Heart left ventricle (tissue), 16 donors: ENCODE results near the gene DPEP3. TPM values are rescaled to one million over a fixed set of nuclear protein-coding genes. Genes with fewer than 3 reads are reported as not detected.

Source experiments
- ATAC-seq, 4 donors: fragments of 200-7000 bp; cut with Tn5 transposase; one replicate each; pipeline ENCODE4 v1.9.1; 2020 to 2022; ENCODE audit warnings: moderate library complexity in 4 of 4, mild to moderate bottlenecking in 3 of 4, moderate number of reproducible peaks in 1 of 4
- DNase-seq, 5 donors: peaks; one replicate each; pipeline ENCODE4 v3.0.0-alpha.2; 2020
- H3K27ac ChIP-seq, 12 donors: fragments of 200-600 bp; sonication (generic) in 4 of 12; one replicate each; pipeline versions ENCODE4 v1.5.0 to v1.8.0; 2016 to 2022; ENCODE audit warnings: mild to moderate bottlenecking in 2 of 12
- H3K27me3 ChIP-seq, 9 donors: fragments of 200-600 bp; sonication (generic) in 2 of 9; one replicate each; pipeline versions ENCODE4 v1.5.1 to v1.8.0; 2016 to 2022; ENCODE audit warnings: mild to moderate bottlenecking in 3 of 9
- H3K36me3 ChIP-seq, 9 donors: fragments of 200-600 bp; sonication (generic) in 2 of 9; one replicate each; pipeline versions ENCODE4 v1.5.0 to v1.8.0; 2018 to 2022; ENCODE audit warnings: mild to moderate bottlenecking in 2 of 9
- H3K4me1 ChIP-seq, 12 donors: fragments of 200-600 bp; sonication (generic) in 4 of 12; one replicate each; pipeline versions ENCODE4 v1.5.0 to v1.8.0; 2016 to 2022; ENCODE audit warnings: mild to moderate bottlenecking in 3 of 12
- H3K4me3 ChIP-seq, 12 donors: fragments of 200-600 bp; sonication (generic) in 4 of 12; one replicate each; pipeline versions ENCODE4 v1.5.0 to v1.8.0; 2017 to 2022; ENCODE audit warnings: mild to moderate bottlenecking in 9 of 12, moderate library complexity in 4 of 12
- H3K9me3 ChIP-seq, 12 donors: fragments of 200-600 bp; sonication (generic) in 4 of 12; one replicate each; pipeline versions ENCODE4 v1.5.0 to v1.8.0; 2016 to 2022; ENCODE audit warnings: mild to moderate bottlenecking in 1 of 12
- POLR2A ChIP-seq, 2 donors: fragments of 450-650 bp; IDR thresholded peaks; one replicate each; pipeline ENCODE4 v1.6.1; 2017; ENCODE audit warnings: antibody characterized with exemption in 2 of 2, mild to moderate bottlenecking in 2 of 2, moderate library complexity in 2 of 2
- WGBS, 4 donors: extraction: QIAGEN DNeasy Blood & Tissue Kit in 2 of 4; methylation state at CpG; one replicate each; pipeline versions ENCODE4 v1.1.5 to v1.1.7; 2013 to 2018; 5-methylcytosine and 5-hydroxymethylcytosine counted together
- intact Hi-C, 10 donors: fragments of 100-400 bp; cut with DNase I; formaldehyde crosslinking; loops; one replicate each; pipeline versions ENCODE4 v1.11.1 to v1.14.2; 2022
- polyA plus RNA-seq, 2 donors: library from polyadenylated mRNA; stranded (reverse); fragments of 200-250 nt; gene quantifications; one replicate each; pipeline ENCODE4 v1.2.3, GENCODE V29; 2013
- total RNA-seq, 9 donors: library from RNA; depleted of rRNA in 2 of 9; stranded (reverse); fragments of >200 nt in 2 of 9; fragmentation: NEBNext Ultra II Directional in 3 of 9; extraction: Animal tissue kit (Norgen Biotek cat#: 25700) in 3 of 9; gene quantifications; one replicate each; pipeline versions ENCODE4 v1.1.0 to v1.2.4, GENCODE V29; 2016 to 2023
- TF ChIP-seq, protein P1 (sequence below), 12 donors: fragments of 200-600 bp; sonication (generic) in 4 of 12; IDR thresholded peaks; one replicate each; pipeline versions ENCODE4 v1.5.0 to v1.8.0; 2018 to 2022; ENCODE audit warnings: antibody characterized with exemption in 12 of 12, mild to moderate bottlenecking in 5 of 12
- donor health status: ischemic (EF 13 %, LVEDD 7.1; RV severe dilation, severe dysfunction).
- donor health status: healthy with polysubstance abuse.
- donor health status: DM: no; HTN: yes; CAD: no.
- donor health status: DM: no; HTN: no; CAD: no.
- donor health status: ischemic (EF 25% LVEDD 6.9; RV normal size, moderate dysfunction).
- donor health status: ischemic (EF 25% LVEDD 5.7; RV mildly dilated, moderate dysfunction).
- donor health status: healthy.
- donor health status: DM: yes; HTN: yes; CAD: no.
- donor health status: ischemic (EF 35%, LVEDD 5.7; RV mildly dilated, moderate dysfunction).
- donor health status: nonischemic (EF 11% LVEDD 7.7; RV severe dilation, severe dysfunction).
- donor health status: DM: yes; HTN: yes; CAD: no.
- donor health status: PGD.
- donor health status: ischemic (EF 29% LVEDD 5.4; RV normal size, mild dysfunction).
- donor health status: nonischemic (EF 23%, LVEDD 6.1; RV moderate dilation, normal function).

The DPEP3 gene
- total and polyA plus RNA-seq, 11 donors, result 0.13 to 0.16 TPM; not detected in 9

DNA sequence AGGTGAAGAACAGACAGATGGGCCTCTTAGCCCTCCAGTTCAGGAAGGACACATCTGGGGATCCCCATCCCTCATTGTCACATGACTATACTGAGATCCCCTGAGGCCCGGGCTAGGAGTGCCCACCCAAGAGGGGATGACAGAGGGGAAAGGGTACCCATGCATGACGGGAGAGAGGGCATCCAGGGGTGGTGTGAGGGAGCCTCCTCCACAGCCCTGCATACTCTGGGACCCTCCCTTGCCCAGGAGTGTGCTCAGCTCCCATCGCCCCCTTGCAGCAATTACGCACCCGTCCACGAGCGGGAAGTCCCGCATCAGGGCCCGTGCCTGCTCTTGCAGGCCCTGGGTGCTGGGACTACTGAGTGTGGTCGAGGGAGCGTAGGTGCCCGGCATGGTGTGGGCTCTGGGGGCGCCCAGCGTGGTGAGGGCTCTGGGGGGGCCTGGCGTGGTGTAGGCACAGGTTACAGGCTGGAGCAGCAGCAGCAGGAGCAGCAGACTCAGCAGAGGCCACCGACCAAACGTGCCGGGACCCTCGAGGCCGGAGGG is 12.4 kb upstream of the DPEP3 start:
- Histone ChIP-seq H3K4me1 (peaks cover 0 to 36% (median 11%) of the 10 kb centered on the region in 12 donors), H3K27me3 (no peaks in the 10 kb centered on the region), H3K27ac (peak overlapping the region in 10 of 12 donors; percentile 67 to 88 (median 83)), H3K4me3 (peak overlapping the region in 7 of 12 donors; percentile 34 to 54 (median 51)), H3K36me3 (peaks cover 0 to 13% (median 0%) of the 10 kb centered on the region in 9 donors), H3K9me3 (no peaks in the 10 kb centered on the region)
- TF ChIP-seq, protein P1, sequence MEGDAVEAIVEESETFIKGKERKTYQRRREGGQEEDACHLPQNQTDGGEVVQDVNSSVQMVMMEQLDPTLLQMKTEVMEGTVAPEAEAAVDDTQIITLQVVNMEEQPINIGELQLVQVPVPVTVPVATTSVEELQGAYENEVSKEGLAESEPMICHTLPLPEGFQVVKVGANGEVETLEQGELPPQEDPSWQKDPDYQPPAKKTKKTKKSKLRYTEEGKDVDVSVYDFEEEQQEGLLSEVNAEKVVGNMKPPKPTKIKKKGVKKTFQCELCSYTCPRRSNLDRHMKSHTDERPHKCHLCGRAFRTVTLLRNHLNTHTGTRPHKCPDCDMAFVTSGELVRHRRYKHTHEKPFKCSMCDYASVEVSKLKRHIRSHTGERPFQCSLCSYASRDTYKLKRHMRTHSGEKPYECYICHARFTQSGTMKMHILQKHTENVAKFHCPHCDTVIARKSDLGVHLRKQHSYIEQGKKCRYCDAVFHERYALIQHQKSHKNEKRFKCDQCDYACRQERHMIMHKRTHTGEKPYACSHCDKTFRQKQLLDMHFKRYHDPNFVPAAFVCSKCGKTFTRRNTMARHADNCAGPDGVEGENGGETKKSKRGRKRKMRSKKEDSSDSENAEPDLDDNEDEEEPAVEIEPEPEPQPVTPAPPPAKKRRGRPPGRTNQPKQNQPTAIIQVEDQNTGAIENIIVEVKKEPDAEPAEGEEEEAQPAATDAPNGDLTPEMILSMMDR (IDR thresholded peaks at IDR 0.05), result no peak
- no peak for TF ChIP-seq POLR2A (IDR thresholded peaks at IDR 0.05)
- DNase-seq (no peak), ATAC-seq (peak in 3 of 4 donors; percentile 5 to 35 (median 8))
- WGBS, 4 donors, result 77 to 81% (median 78%) methylated on average over 19 to 20 of the region's 20 CpGs
- intact Hi-C loops, result loop anchor here (1.0 to 10.0 kb wide), 9 partner anchors 48 to 240 kb away; no protein-coding TSS in a partner anchor

DNA sequence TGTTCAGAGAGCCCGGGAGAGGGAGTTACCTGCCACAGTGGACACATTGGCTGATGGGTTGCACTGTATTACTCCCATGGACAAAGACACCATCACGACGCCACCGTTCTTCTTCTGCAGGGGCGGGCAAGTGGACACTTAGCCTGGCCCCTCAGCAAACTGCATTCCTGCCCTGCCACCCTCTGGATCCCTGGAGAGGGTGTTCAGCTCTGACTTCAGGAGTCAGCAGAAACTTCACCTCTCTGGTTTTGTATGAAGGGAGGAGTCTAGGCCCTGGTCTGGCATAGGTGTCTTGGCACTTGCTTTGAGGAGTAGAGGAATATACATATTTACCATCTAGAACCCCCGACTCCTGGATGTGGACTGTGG is 9.7 kb upstream of the DPEP3 start:
- WGBS, 4 donors, result 73 to 81% (median 78%) methylated on average over 6 of the region's 6 CpGs
- TF ChIP-seq POLR2A (IDR thresholded peaks at IDR 0.05), result no peak
- TF ChIP-seq, protein P1 (IDR thresholded peaks at IDR 0.05), result no peak
- H3K27me3 ChIP-seq, result no peaks in the 10 kb centered on the region
- no peak overlapping the region for H3K27ac ChIP-seq
- DNase-seq, result no peak
- H3K9me3 ChIP-seq, result no peaks in the 10 kb centered on the region
- intact Hi-C loops, result loop anchor here in 6 of 10 donors (5.0 to 10.0 kb wide), 6 partner anchors 52 to 242 kb away; no protein-coding TSS in a partner anchor
- ATAC-seq, result no peak
- no peak overlapping the region for H3K4me3 ChIP-seq
- peaks cover 0 to 13% (median 0%) of the 10 kb centered on the region in 9 donors for H3K36me3 ChIP-seq
- peaks cover 4 to 35% (median 21%) of the 10 kb centered on the region in 12 donors for H3K4me1 ChIP-seq

DNA sequence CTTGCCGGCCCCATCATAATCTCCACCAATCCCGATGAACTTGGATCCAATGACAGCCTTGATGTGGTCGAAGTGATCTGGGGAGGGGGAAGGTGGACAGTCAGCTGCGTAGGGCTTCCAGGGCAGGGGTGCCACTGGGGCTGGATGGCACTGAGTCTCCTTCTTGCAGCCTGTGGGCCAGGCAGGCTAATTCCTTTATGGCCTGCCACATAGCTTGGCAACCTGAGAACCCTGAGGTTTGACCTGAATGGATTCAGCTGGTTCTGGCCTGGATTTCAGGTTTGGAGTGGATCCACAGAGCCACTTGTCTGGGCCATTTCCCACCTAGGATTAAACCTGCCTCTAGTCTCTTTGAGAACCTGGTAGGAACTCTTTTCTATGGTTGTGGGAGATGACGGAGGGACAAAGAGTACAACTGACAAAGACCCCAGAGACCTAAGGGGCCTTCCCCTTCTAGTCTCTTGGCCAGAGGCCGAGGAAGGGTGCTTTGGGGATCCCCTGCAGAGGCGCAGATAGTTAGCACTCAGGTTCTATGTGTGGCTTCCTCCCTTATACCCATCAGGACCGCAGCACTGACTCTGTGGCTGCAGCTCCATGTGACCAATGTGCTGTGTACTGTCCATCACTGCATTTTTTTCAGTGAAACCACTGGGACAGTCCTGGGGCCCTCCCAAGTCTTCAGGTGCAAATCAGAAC is 9.2 kb upstream of the DPEP3 start:
- Histone ChIP-seq H3K27ac (no peak overlapping the region), H3K27me3 (no peaks in the 10 kb centered on the region), H3K4me3 (no peak overlapping the region), H3K4me1 (peaks cover 7 to 41% (median 27%) of the 10 kb centered on the region in 12 donors), H3K36me3 (peaks cover 0 to 13% (median 0%) of the 10 kb centered on the region in 9 donors), H3K9me3 (no peaks in the 10 kb centered on the region)
- DNase-seq (no peak), ATAC-seq (no peak)
- intact Hi-C loops, result loop anchor here in 6 of 10 donors (5.0 to 10.0 kb wide), 6 partner anchors 53 to 243 kb away; no protein-coding TSS in a partner anchor
- no peak for TF ChIP-seq POLR2A (IDR thresholded peaks at IDR 0.05)
- TF ChIP-seq, protein P1 (IDR thresholded peaks at IDR 0.05), result no peak
- WGBS, 4 donors, result 84 to 89% (median 86%) methylated on average over 8 of the region's 8 CpGs

DNA sequence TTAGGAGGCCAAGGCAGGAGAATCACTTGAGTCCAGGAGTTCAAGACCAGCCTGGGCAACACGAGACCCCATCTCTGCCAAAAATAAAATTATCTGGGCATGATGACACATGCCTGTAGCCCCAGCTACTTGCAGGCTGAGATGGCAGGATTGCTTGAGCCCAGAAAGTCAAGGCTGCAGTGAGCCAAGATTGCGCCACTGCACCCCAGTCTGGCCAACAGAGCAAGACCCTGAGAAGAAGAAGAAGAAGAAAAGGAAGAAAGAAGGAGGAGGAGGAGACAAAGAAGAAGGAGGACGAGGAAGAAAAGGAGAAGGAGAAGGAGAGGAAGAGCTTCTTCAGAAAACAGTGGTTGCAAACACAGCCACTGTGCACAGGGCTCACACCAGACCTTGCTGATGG is 8.4 kb upstream of the DPEP3 start:
- peaks cover 7 to 44% (median 29%) of the 10 kb centered on the region in 12 donors for H3K4me1 ChIP-seq
- DNase-seq (no peak), ATAC-seq (no peak)
- WGBS, 4 donors, result 84 to 91% (median 89%) methylated on average over 3 of the region's 3 CpGs
- no peaks in the 10 kb centered on the region for H3K9me3 ChIP-seq
- TF ChIP-seq, protein P1 (IDR thresholded peaks at IDR 0.05), result no peak
- TF ChIP-seq POLR2A (IDR thresholded peaks at IDR 0.05), result no peak
- H3K27ac ChIP-seq, result no peak overlapping the region
- no peak overlapping the region for H3K4me3 ChIP-seq
- intact Hi-C loops, result no loop called here
- H3K27me3 ChIP-seq, result no peaks in the 10 kb centered on the region
- H3K36me3 ChIP-seq, result peaks cover 0 to 13% (median 0%) of the 10 kb centered on the region in 9 donors
